Dendritic cell treated with granulocyte-macrophage colony-stimulating factor and Interleukin-4, amounts not matched to agents 40 ng/mL and 50 ng/mL, for 4 days (primary cell): ENCODE data around the gene HOXB2.

Experiments
- H3K27ac Mint-ChIP-seq: one replicate; pipeline ENCODE4 v1.8.0; 2022; ENCODE audit warnings: mild to moderate bottlenecking, mixed read lengths
- H3K27me3 Mint-ChIP-seq: one replicate; pipeline ENCODE4 v1.8.0; 2022; ENCODE audit warnings: mild to moderate bottlenecking, mixed read lengths
- H3K36me3 Mint-ChIP-seq: one replicate; pipeline ENCODE4 v1.8.0; 2022; ENCODE audit warnings: low read depth, mixed read lengths
- H3K4me1 Mint-ChIP-seq: one replicate; pipeline ENCODE4 v1.8.0; 2022; ENCODE audit warnings: low read depth, mixed read lengths
- H3K4me3 Mint-ChIP-seq: one replicate; pipeline ENCODE4 v1.8.0; 2022; ENCODE audit warnings: mild to moderate bottlenecking, moderate library complexity, mixed read lengths
- H3K9me3 Mint-ChIP-seq: one replicate; pipeline ENCODE4 v1.8.0; 2022; ENCODE audit warnings: mixed read lengths
- intact Hi-C: fragments of 100-400 bp; cut with micrococcal nuclease; formaldehyde crosslinking; loops from one replicate; pipeline ENCODE4 v1.15.0; 2022

The HOXB2 gene

DNA sequence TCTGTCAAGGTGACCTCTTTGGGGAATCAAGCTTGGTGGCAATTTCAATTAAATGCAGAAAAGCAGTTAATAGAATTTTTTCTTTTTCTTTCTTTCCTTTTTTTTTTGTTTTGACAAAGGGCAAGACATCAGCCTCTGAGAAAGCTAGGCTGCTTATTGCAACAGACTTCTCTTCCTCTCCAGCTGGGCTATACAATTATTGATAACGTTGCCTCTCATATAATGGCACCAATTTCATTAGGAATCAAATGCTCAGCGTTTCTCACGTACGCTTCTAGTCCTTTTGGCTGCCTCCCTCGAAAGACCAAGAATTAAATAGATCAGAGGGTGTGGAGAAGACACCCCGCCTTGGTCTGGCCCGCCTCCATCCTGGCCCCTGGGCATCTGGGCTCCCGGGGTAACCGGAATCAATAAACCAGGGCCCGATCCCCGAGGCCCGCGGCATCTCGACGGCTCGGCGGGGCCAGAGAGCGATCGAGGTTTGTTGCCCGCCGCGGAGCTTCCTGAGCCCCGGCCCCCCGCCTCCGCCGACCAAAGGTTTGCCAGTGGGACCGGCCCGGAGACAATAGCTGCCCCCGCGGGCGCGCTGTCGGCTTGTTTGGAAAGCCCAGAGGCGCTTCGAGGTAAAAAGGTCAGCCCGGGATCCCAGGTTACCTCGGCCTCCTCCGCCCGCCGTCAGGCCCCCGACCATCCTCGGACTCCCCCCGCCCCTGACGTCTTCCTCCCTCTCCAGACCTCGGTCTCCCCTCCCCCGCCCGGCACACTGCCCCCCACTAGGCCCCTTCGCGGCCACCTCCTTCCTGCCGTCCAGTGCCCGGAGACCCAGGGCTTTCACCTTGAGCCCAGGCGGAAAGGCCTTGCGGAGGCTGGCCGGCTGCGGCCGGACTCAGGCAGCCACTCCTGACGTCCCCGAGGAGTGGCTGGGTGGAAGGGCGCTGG, 18.0 kb downstream of the HOXB2 start:
- Mint-ChIP-seq H3K9me3 (no peaks in the 10 kb centered on the region), H3K36me3 (no peaks in the 10 kb centered on the region), H3K27ac (no peak overlapping the region), H3K27me3 (peaks cover 84% of the 10 kb centered on the region), H3K4me1 (no peaks in the 10 kb centered on the region), H3K4me3 (no peak overlapping the region)
- intact Hi-C loops = no loop called here

DNA sequence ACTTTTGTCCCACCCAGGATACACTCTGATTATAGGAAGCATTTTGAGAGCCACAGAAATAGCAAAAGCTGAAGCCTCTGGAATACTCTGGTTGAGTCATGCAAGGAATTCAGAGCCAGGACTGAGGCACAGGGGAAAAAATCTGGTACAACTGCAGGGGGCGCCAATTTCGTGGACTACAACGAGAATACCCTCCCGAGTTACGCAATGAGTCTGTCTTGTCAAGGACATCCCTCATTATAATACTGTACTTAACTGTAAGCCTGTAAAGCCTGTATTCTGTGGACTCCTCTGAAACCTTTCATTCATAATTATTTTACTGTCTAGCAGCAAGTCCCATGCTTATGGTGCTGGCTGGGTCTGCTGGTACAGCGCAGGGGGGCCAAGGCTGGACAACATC, 21.9 kb downstream of the HOXB2 start:
- H3K9me3 Mint-ChIP-seq = no peaks in the 10 kb centered on the region
- no peaks in the 10 kb centered on the region for H3K36me3 Mint-ChIP-seq
- H3K27ac Mint-ChIP-seq = no peak overlapping the region
- peaks cover 85% of the 10 kb centered on the region for H3K27me3 Mint-ChIP-seq
- H3K4me3 Mint-ChIP-seq = no peak overlapping the region
- H3K4me1 Mint-ChIP-seq = no peaks in the 10 kb centered on the region
- intact Hi-C loops = no loop called here

DNA sequence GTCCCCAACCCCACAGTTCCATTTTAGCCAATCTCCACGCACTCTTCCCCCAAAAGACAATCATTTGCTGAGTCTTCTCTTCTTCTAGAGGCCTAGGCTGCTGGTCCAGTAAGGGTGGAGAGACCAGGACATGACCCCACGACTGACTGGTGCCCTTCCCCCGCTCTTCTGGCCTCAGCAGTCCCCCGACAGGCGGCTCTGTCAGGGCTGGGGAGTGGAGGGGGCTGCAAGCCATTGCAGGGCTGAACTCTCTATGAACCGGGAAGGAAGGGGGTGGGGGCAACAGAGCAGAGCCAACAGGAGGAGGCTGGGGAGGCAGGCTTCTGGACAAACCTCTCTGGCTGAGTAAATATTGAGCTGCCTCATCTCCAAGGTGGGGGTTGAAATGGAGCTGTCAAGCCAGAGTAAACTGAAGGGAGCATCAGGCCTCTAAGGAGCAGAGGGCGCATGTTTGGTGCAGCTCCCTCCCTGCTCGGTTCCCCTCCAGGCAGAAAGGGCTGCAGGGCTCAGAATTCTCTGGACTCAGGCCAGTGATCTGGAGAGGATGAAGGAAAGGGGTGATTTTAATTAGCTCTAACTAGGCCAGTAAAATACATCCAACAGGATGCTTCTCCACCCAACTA, 22.8 kb downstream of the HOXB2 start:
- H3K27me3 Mint-ChIP-seq = peaks cover 85% of the 10 kb centered on the region
- H3K36me3 Mint-ChIP-seq = no peaks in the 10 kb centered on the region
- peaks cover 7% of the 10 kb centered on the region for H3K4me1 Mint-ChIP-seq
- H3K9me3 Mint-ChIP-seq = no peaks in the 10 kb centered on the region
- no peak overlapping the region for H3K27ac Mint-ChIP-seq
- intact Hi-C loops = no loop called here
- H3K4me3 Mint-ChIP-seq = no peak overlapping the region

DNA sequence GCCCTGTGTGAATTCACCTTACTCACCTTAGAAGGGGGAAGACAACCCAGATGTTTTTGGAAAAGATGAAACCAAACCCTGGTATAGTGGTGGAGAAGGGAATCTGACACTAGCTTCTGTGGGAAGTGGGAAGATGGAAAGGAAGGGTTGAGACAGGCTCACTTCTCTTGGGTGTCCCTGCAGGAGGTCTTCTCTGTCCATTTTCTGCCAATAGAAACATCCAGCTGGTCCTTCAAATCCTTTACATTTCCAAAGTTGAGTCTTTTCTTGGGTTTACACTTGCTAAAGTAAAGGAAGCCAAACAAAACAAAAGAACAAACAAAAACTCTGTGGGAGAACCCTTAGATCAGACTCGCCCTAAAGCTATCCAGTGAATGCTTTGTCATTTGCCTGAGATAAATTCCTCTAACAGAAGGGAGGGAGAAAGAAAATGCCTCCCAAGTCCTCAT, 24.3 kb downstream of the HOXB2 start:
- Mint-ChIP-seq H3K27me3 (peaks cover 81% of the 10 kb centered on the region), H3K9me3 (no peaks in the 10 kb centered on the region), H3K27ac (no peak overlapping the region), H3K4me3 (no peak overlapping the region), H3K4me1 (peaks cover 7% of the 10 kb centered on the region), H3K36me3 (no peaks in the 10 kb centered on the region)
- intact Hi-C loops = no loop called here

DNA sequence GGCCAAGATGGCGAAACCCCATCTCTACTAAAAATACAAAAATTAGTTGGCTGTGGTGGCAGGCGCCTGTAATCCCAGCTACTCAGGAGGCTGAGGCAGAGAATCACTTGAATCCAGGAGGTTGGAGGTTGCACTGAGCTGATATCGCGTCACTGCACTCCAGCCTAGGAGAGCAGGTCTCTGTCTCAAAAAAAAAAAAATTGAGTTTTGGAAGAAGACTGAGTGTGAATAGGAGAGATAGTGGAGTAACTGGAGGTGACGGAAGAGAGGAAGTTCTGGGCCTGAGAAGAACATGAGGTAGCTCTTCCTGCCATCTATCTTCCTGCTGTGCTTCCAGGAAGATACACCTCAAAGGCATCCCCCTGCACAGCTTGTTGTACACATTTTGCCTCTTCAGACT, 25.5 kb downstream of the HOXB2 start:
- no peaks in the 10 kb centered on the region for H3K9me3 Mint-ChIP-seq
- H3K36me3 Mint-ChIP-seq = no peaks in the 10 kb centered on the region
- no peak overlapping the region for H3K27ac Mint-ChIP-seq
- peaks cover 7% of the 10 kb centered on the region for H3K4me1 Mint-ChIP-seq
- peaks cover 78% of the 10 kb centered on the region for H3K27me3 Mint-ChIP-seq
- no peak overlapping the region for H3K4me3 Mint-ChIP-seq
- intact Hi-C loops = no loop called here

DNA sequence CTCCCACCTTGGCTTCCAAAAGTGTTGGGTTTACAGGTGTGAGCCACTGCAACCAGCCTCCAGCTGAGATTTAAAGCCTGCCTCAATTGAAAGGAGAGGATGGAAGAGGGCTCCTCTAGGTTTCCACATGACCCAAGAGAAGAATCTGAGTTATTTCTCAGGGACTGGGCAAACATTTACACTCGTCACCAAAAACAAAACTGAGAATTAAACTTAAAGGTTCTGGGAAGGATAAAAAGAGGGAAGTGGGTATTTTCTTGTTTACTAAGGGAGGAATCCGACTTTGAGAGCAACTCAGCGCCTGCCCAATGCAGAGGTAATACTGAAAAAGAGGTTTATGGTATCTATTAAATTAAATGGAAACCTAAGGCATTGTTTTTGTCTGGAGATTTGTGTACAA, 27.4 kb downstream of the HOXB2 start:
- Mint-ChIP-seq H3K9me3 (no peaks in the 10 kb centered on the region), H3K4me1 (peaks cover 14% of the 10 kb centered on the region), H3K27ac (no peak overlapping the region), H3K4me3 (no peak overlapping the region), H3K27me3 (peaks cover 77% of the 10 kb centered on the region), H3K36me3 (no peaks in the 10 kb centered on the region)
- intact Hi-C loops = no loop called here

DNA sequence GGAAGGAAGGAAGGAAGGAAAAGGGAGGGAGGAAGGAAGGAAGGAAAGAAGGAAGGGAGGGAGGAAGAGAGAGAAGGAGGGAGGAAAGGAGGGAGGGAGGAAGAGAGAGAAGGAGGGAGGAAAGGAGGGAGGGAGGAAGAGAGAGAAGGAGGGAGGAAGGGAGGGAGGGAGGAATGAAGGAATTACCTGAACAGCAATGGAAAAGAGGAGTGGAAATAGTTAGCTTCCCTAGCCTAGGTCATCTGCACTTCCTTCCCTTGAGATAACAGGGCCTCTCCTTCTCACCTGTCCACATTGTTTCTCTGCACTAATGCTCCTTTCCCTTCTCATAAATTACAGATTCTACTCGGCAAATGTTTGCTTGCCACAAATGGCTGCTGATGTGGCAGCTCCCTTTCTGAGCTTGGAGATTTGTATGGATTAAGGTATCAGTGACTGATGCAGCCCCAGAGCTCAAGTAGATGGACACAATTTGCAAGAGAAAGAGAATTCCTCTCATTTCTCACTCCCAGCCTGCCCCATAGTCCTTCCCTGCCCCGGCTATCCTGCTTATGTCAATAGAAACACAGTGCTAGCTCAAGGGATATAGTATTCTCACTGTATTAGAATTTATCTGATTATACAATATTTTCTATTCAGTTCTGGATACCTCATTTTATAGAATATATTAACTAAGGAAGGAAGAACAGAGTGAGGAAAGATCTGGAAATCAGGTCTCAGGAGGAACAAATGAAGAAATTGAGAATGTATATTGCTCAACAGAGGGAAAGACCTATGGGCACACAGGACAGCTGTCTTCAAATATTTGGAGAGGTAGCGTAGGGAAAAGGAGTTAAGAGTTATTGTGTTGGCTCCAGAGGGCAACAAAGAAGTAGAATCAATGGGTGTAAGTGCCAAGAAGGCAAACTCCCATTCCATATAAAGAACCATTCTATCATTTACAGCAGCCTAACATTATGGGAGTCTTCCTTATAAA, 28.7 kb downstream of the HOXB2 start:
- peaks cover 75% of the 10 kb centered on the region for H3K27me3 Mint-ChIP-seq
- intact Hi-C loops = no loop called here

DNA sequence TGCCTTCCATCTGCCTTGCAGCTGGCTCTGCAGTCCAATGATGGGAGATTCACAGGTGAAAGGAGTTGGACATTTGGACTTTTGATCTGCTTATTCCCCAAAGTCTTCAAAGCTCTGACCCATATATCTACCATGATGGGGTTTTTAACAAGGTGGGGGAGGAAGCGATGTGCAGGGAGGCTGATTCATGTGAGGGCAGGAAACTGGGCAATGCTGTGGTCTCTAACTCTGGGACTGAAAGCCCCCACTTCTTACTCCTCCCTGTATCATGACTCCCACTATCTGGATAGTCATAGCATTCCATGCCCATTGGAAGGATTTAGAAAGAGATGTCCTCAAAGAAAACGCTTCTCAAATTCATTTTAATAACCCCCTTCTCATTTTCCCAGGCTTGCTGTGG, 30.4 kb downstream of the HOXB2 start:
- intact Hi-C loops = no loop called here
- Mint-ChIP-seq H3K27ac (no peak overlapping the region), H3K4me1 (peaks cover 14% of the 10 kb centered on the region), H3K9me3 (no peaks in the 10 kb centered on the region), H3K27me3 (peaks cover 66% of the 10 kb centered on the region), H3K4me3 (no peak overlapping the region), H3K36me3 (no peaks in the 10 kb centered on the region)

More for the DNA sequence above, 28.7 kb downstream of the HOXB2 start:
- no peaks in the 10 kb centered on the region for H3K36me3 Mint-ChIP-seq
- no peaks in the 10 kb centered on the region for H3K9me3 Mint-ChIP-seq
- H3K27ac Mint-ChIP-seq = no peak overlapping the region
- no peak overlapping the region for H3K4me3 Mint-ChIP-seq
- H3K4me1 Mint-ChIP-seq = peaks cover 14% of the 10 kb centered on the region

DNA sequence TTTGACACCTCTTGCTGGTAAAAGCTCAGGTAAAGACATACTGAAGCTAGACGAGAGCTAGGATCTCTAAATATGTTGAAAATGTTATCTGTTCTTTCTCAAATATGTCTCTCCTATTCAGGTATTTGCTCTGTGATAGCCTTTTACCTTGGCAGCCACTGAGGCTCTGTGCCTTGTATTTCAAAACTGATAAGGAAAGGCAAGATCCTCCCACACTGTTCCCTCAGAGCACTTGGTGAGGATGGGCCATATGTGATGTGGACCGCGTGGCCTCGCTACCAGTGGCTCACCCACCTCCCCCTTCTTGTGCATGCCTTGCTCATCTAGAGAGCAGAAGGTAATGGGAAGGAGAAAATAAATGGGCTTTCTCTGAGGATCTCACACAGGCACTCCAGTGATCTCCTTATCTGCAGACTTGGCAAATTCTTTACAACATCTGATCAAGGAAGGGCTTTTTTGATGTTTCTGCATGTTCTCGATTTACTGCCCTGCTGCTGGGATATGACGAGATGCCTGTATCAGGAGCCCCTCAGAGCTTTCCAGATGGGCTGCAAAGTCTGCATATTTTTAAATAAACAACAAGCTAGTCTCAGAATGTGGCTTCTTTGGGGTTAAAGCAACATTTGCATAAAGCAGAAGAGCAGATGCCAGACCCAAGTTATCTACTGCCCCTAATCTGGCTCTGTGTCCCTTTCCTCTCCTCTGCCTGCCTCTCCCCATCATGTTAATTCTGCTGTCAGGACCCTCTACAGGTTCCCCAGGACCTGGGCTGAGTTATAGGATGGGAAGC, 31.0 kb downstream of the HOXB2 start:
- H3K27me3 Mint-ChIP-seq = peaks cover 61% of the 10 kb centered on the region
- intact Hi-C loops = no loop called here
- no peaks in the 10 kb centered on the region for H3K36me3 Mint-ChIP-seq
- no peak overlapping the region for H3K4me3 Mint-ChIP-seq
- no peaks in the 10 kb centered on the region for H3K9me3 Mint-ChIP-seq
- H3K4me1 Mint-ChIP-seq = peaks cover 14% of the 10 kb centered on the region
- H3K27ac Mint-ChIP-seq = no peak overlapping the region

DNA sequence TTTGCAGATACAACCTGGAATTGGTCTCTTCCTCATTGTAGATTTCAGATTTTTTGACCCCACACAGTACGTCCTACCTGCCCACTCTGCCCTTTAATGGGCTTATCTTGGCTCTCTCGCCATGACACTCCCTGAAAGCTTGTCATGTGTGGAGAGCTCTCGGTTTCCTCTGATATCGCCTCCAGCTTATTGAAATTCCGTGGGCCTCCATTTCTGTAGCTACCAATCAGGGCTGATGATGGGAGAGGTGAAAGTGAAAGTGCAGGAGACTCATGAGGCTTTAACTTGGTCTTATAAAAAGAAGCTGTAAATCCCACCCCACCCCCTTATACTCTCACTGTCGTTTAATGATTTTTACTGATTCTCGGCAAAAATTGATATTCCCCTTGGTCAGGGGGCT, 31.8 kb downstream of the HOXB2 start:
- intact Hi-C loops = no loop called here
- Mint-ChIP-seq H3K4me3 (no peak overlapping the region), H3K9me3 (no peaks in the 10 kb centered on the region), H3K36me3 (no peaks in the 10 kb centered on the region), H3K27me3 (peaks cover 59% of the 10 kb centered on the region), H3K4me1 (peaks cover 14% of the 10 kb centered on the region), H3K27ac (no peak overlapping the region)

DNA sequence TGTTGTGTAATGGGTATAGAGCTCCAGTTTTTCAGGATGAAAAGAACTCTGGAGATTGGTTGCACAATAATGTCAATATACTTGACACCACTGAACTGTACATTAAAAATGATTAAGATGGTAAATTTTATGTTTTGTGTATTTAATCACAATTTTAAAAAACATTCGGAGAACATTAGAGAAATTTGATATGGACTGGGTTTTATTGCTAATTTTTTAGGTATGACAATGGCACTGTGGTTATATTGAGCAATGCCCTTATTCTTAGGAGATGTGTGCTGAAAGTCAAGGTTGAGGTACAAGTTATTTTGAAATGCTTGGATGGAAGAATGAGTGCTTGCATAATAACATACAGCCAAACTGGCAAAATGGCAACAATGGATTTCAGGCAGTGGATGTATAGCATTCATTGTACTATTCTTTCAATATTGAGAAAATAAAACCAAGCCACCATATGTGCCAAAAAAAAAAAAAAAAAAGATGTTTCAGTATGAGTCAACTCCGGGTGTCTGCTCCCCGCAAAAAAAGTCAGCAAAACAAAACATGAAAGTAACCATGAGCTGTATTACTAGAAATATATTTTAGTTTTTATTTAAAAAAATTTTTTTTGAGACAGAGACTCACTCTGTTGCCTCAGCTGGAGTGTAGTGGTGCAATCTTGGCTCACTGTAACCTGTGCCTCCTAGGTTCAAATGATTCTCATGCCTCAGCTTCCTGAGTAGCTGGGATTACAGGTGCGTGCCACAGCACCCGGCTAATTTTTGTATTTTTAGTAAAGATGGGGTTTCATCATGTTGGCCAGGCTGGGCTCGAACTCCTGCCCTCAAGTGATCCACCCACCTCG, 33.9 kb downstream of the HOXB2 start:
- Mint-ChIP-seq H3K36me3 (no peaks in the 10 kb centered on the region), H3K27me3 (peaks cover 43% of the 10 kb centered on the region), H3K4me1 (peaks cover 7% of the 10 kb centered on the region), H3K9me3 (no peaks in the 10 kb centered on the region), H3K4me3 (no peak overlapping the region), H3K27ac (no peak overlapping the region)
- intact Hi-C loops = no loop called here

DNA sequence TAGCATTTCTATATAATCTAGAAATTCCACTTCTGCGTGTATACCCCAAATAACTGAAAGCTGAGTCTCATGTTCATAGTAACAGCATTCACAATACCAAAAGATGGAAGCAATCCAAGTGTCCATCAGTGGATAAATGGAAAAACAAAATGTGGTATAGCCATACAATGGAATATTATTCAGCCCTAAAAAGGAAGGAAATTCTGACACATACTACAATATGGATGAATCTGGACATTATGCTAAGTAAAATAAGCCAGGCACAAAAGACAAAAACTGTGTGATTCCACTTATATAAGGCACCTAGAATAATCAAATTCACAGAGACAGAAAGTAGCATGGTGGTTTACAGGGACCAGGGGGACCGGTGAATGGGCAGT, 34.5 kb downstream of the HOXB2 start:
- Mint-ChIP-seq H3K27ac (no peak overlapping the region), H3K4me1 (peaks cover 7% of the 10 kb centered on the region), H3K4me3 (no peak overlapping the region), H3K36me3 (no peaks in the 10 kb centered on the region), H3K9me3 (no peaks in the 10 kb centered on the region), H3K27me3 (peaks cover 38% of the 10 kb centered on the region)
- intact Hi-C loops = no loop called here
